GM21526 (cell line): ENCODE data around the gene CACNG5.

Experiments used
- ATAC-seq: cut with Tn5 transposase; IDR thresholded peaks from one replicate; pipeline ENCODE4 v1.9.1; 2021; ENCODE audit warnings: moderate library complexity; ENCODE audit not compliant: unreplicated experiment, low FRiP score

CACNG5 gene

DNA sequence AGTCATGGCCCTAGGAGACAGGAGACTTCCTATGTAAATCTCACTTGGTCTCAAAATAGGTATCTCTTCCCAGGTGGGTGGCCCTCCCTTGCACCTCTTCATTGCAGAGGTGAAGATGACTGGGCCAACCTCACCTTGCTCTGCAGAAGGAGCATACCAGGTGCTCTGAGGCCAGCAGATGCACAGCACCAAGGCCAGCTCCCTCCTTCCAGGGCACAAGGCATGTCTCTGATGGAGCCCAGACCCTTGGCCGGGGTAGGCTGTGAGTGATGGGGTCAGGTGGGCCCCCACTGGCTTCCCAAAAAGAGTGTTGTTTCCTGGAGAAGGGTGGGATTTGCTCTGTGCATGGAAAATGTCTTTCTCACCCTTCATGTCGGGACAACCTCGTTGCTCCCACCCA is 12.8 kb downstream of the CACNG5 start:
- ATAC-seq = no peak

DNA sequence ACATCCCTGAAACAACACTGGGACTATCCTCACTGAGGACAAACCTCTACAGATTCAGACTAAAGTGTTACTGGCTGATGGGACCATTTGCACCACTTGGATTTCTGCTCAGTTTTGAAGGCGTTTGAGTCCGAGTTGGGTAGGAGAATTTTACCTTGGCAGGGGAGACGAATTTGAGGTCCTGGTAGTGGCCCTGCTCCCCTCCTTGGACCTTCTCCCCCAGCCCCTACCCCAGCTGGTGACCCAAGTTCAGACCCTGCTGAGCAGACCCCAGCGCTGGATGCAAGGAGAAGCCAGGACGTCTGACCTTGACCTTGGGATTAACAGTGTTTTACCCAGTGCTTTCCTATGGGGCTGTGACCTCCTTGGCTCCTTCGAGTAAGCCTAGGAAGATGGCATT is 13.6 kb downstream of the CACNG5 start:
- ATAC-seq = no peak

DNA sequence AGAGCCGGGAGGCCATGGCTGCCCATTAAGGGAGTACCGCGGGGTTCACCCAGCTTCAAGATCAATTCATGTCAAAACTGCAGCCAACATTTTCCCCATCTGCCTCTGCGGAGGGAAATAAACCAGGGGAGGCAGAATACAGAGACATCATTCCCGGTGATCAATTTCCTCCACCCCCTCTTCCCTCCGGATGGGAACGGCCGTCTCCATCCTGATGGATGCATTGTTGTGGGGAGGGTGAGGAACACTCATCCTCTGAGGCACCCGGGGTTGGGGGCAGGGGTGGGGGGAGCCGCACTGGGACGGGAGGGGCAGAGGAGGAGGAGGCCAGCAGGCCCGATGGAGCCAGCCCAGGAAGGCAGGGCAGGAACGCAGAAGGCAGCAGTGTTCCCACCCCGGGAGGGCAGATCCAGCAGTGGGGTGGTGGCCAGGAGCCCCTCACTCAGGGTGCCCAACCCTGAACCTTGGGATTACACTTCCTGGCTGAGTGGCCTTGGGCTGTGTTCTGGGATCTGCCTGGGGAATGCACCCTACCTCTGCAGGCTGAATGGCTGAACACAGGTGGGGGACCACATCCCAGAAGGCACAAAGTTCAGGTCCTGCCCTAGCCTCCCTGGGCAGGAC is 14.2 kb downstream of the CACNG5 start:
- no peak for ATAC-seq

DNA sequence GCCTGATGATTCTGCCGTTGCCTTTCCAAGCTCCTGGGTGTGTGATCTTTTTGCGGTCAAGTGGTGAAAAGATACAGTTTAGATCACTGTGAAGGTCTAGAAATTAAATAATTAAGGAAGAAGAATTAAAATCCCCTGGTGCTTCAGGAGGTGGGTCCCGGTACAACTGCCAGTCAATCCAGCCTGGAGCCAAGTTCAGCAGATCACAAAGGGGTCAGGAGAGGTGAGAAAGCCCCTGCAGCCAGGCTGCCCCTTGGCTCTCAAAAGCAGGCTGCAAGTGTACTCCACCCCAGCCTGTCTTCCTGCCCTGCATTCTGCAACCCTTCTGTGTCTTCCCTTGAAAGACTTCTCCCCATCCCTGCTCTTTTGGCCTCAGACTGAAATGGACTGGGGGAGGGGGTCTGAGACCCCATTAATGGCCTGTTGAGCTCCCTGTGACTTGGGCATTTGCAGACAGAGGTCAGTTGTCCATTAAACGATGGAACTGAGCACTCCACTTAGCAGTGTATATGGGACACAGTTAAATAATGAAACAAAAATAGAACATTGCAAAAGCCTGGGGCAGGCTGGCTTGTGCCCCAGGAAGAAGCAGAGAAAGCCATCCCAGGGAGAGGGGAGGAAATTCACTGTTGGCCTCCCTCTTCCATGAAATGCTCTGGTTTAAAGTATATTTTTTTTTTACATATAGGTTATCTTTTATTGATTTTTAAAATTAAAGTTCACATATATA is 15.1 kb downstream of the CACNG5 start:
- no peak for ATAC-seq

DNA sequence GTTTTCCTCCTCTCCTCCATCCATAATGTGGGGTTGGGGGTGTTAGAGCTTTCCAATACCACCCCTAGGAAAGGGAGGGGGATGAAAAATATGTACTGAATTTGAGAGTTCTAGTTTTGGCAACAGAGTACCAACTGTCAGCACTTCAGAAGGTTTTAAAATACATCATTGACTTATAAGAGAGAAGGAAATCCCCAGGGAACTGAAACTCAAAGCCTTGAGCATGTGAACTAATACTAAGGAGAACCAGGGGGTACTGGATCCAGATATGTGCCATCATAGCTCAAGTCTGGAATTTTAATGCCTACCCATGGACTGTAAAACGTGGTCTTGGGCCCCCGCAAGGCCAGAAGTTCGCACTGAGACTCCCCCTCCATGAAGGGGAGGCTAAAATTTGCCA is 15.8 kb downstream of the CACNG5 start:
- no peak for ATAC-seq

DNA sequence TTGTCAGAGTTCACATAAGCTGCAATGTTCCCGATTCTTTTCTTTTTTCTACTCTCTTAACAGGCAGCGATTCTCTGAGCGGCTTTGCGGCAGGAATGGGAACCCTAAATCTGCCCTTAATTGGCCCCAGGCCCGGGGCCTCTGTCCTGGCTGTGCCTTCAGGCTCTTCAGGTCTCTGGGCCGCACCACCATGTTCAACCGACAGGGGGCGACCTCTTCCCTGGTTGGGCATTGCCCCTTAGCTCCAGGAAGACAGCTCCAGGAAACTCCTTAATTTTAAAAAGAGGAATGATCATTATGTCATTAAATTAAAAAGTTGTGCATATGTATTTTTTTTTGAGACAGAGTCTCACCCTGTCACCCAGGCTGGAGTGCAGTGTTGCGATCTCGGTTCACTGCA is 20.3 kb downstream of the CACNG5 start:
- no peak for ATAC-seq

DNA sequence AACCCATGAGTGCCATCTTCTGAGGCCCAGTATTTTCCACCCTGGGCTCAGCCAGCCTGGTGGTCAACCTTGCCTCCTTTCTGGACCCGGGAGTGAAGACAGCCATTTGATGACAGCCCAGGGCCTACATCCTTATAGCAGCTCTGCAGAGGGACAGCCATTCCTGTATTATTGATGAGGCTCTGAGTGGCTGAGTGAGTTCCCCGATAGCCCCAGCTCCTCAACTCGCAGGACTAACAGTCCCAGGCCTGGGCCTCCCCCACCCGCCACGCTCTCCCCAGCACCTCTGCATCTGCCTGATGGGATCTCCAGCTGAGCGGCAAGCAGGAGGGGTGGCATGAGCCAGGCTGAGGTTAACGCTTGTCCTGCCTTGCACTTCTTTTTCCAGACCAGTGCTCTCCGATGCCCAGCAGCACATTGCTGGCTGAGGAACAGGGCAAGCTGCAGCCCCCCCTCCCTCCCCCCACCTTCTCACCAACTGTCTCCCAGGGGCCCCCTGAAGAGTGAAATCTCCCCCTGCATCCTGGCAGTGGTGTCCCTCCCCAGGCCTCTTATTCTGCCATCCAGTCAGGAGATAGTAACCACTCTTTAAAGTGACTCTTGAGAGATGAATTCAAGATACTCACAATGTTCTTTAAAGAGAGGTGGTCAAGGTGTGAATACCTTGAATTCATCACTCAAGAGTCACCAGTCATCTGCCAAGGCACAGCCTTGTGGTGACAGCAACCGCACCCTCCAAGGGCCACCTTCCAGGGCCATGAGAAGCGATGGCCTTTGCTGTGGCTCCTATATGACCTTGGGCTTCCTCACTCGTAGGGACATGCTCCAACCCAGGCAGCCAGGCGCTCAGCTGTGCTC is 23.5 kb downstream of the CACNG5 start:
- ATAC-seq = no peak

DNA sequence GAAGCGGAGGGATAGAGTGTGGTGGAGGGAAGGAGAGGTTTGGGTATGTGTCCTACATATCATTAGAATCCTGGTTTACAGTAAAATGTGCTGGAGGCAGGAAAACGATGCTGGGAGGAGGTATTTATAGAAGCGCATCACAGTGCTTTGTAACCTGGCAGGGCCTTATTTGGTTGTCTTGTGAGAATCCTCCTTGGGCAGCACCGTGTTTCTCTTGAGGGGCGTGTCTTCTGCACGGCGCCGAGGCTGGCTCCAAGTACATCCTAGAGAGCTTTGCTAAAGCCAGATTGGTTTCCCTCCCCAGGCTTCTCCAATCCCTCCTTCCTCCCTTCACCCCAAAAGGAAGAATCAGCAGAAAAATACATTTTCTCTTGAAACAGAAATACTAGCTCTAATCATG is 24.4 kb downstream of the CACNG5 start:
- ATAC-seq = no peak

DNA sequence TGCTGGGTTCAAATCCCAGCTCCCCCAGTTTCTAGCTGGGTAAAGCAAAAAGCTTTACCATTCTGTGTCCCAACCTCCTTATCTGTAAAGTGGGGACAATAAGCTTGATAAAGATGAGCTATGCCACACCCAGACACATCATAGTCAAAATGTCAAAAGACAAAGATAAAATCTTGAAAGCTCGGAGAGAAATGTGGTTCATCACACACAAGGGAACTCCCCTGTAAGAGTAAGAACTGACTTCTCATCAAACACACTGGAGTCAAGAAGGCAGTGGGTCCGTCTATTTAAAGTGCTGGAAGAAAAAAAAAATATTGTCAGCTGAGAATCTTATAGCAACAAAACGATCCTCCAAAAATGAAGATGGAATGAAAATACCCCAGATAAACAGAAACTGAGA is 25.3 kb downstream of the CACNG5 start:
- ATAC-seq = no peak

DNA sequence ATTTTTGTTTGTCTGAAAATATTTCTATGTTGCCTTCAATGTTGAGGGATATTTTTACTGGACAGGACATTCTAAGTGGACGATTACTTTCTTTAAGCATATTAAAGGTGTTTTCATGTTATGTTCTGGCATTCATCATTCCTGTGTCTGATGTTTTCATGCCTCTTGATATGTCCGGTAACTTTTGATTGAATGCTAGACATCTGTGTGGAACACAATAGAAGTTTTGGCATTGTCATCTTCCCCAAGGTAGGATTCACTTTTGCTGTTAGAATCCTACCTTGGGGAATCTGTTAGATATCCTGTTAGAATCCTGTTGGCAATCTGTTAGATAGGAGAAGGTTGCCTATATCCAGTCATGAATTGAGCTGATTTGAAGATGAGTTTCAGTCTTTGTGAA is 28.9 kb downstream of the CACNG5 start:
- ATAC-seq = no peak

DNA sequence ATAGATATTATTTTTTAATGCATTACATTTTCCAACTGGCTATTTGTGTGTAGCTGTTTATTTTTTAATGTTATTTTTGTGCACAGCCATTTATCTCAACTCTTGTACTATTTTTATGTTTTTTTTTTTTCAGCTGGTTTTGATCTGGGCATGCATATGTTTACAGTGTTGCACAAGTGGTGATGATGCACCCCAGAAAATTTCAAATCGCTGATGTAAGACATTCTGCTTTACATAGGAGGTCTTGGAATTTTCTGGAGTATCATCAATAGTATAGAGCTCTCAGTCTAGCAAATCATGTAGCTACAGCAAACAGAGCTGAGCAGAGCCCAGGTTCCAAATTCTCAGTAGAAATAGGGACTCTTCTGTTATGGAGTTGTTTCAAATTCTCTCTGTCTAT is 30.2 kb downstream of the CACNG5 start:
- ATAC-seq = no peak

DNA sequence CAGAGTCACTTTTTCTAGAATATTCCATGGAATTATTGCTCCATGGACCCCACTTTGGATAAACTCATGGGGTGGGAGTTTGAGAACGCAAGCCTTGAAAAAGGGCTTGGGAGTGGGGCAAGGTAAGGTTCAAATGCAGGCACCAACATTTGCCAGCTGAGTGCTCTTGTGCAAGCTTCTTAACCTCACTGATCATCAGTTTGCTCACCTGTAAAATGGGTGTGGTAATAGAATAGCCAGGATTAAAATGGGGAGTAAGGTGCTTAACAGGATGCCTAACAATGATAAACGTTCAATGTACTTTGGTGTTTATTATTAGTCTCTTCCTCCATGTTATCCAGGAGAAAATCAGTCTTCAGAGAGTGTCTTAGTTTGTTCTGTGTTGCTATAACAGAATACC is 39.0 kb downstream of the CACNG5 start:
- no peak for ATAC-seq

DNA sequence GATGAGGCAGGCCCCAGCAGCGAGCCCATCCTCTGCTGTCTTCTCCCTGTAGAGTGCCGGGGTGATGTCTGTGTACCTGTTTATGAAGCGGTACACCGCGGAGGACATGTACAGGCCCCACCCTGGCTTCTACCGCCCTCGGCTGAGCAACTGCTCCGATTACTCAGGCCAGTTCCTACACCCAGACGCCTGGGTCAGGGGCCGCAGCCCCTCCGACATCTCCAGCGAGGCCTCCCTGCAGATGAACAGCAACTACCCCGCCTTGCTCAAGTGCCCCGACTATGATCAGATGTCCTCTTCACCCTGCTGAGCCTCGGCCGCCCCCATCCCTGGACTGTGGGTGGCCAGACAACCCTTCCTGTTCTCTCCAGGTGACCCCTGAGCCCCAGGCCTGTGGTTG is 50.0 kb downstream of the CACNG5 start:
- ATAC-seq = no peak

DNA sequence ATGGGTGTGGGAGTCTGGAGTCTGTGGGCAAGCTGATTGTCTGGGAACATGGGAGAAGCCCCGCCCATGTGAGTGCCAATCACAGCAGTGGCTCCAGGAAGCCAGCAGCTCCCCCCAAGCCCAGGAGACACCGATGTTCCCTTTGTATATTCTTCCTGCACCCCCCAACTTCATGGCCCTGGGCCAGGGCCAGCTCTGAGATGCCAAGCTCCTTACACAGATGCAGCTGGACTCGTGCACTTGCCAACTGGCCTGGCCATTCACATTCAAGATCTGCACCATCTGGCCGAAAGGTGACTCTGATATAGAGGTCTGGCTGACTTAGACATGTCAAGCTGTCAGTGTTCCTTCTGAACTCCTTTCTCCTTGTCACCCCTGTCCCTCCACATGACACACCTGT is 50.5 kb downstream of the CACNG5 start:
- ATAC-seq = no peak

DNA sequence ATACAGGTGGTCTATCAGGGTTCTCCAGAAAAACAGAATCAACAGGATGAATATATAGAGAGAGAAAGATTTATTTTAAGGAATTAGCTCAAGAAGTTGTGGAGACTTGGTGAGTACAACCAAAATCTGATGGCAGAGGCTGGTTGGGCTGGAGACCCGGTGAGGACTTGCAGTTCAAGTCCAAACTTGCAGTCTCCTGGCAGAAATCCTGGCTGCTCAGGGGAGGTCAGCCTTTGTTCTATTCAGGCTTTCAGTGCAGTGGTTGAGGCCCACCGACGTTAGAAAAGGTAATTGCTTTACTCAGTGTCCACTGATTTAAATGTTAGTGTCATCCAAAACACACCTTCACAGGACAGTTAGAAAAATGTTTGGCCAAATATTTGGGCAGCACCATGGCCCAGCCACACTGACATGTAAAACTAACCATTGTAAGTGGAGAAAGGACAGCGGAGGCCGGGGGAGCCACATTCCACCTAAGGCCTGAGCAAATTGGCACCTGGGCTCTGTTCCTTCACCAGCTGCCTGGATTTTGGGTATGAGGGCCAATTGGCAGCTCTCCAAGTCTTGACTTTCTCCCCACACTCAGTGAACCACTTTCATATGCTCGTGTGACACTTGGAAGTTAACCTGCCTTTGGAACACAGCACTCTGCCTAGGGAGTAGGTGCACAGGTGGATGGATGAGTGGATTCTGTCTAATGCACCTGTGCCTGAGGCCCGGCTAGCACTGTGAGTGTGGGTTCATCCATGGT is 54.7 kb downstream of the CACNG5 start:
- ATAC-seq = no peak

DNA sequence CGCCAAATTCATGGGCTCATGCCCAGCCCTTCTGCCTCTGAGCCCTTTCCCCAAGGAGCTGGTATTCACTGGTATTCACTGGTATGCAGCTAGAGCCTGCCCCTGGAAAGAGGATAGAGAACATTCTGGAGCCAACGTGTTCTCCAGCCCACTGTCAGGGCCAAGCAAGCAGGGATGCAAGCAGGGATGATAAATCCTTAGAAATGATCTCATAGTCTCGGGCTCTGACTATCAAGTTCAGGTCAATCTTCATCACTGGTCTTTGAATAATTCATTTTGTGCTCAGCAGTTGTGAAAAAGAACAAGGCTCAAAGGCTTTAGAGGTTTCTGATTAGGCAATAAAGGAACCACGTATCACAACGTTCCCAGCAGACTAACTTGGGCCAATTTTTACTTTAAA is 57.3 kb downstream of the CACNG5 start:
- ATAC-seq = no peak

DNA sequence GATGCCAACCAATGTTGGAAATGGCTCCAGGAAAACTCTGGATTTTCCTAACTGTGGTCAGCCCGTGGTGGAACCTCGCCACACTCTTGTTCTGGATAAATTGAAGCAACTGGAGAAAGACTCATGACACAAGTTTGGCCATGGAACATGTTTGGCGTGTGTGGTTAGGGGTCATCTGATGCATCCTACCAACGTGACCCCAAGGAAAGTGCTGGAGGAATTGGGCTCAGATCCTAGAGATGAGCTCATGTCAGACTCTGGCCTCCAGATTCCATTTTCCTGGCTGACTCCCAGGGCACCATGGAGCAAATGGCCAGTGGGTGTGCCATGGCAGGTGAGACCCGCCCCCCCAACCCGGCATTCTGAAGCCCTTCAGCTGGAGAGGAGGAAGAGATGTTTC is 58.5 kb downstream of the CACNG5 start:
- no peak for ATAC-seq

DNA sequence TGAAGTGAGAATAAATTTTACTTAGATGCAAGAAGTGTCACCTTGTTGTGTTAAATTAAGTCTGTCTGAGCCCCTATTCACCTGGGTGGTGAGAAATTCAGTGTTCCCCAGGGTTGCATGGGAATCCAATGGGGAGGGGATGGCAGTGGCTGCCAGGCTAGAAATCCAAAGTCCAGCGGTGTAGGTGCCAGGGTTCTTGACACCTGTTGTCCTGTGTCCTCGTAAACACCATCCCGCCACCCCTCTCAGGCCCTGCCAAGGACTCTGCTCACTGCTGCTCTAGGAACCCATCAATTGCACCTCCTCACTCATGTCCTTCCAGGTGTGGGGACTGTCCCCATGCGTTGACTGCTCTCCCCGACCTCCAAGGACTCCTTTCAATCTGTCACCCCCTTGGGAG is 58.9 kb downstream of the CACNG5 start:
- ATAC-seq = no peak

DNA sequence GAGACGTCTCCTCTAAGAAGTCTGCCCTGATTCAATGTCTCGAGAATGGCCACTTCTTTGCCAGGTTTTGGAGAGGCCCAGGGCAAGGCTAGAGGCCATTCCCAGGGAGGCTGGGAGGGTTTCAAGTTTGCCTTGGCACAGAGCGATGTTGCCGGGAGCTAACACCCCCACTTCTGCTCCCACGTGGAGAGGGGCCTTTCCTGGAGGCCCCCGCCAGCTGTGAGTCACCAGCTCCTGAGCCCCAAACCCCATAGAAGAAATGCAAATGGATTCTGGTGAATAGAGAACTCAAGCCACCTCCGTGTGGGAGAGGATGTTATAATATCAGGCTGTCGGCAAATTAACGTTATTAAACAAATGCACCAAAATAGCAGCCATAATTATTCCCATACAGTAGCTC is 62.2 kb downstream of the CACNG5 start:
- no peak for ATAC-seq

DNA sequence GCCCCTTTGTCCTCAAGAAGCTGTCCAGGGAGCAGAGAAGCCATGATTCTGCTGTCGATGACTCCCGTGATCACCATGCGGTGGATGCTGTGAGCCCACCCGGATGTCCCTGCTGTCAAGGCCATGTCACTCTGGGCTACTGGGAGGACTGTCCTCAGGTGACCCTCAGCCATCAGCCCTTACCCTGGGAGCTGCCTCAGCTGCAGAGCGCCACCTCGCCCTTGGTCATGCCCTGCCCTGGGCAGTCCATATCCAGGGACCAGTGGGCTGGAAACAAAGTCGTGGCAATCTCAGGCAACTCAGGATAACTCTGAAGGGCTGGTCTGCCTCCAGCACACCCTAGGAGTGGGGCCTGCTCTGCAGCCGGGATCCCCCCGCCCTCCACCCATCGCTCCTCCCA is 63.6 kb downstream of the CACNG5 start:
- ATAC-seq = no peak
